EH (cell line): ENCODE results near the gene PAX2.
"Not testable (repeated sequence)": the region's sequence is repeated elsewhere in the genome, so short reads cannot be mapped to it uniquely, and the experiment has no call there.

Source experiments
- DNase-seq: peaks from one replicate; pipeline ENCODE4 v3.0.0-alpha.2; 2015; ENCODE audit warnings: low read depth

PAX2 gene

GRCh38 chr10:100744987-100745881 is at the start of gene PAX2:
PAX2 (plus strand) TSS chr10:100745582; CDS start chr10:100746261, 679 bp downstream.
- DNase-seq = no peak

- no peak for DNase-seq
Observed at GRCh38 chr10:100696477-100696901, 48.9 kb upstream of the PAX2 start.

GRCh38 chr10:100697070-100697469 is 48.3 kb upstream of the PAX2 start:
- DNase-seq = peak; percentile 79

- DNase-seq = no peak
Observed at GRCh38 chr10:100697631-100698030, 47.8 kb upstream of the PAX2 start.

GRCh38 chr10:100701704-100702103 is 43.7 kb upstream of the PAX2 start:
- not testable (repeated sequence) for DNase-seq

- no peak for DNase-seq
Observed at GRCh38 chr10:100705139-100705538, 40.2 kb upstream of the PAX2 start.

- no peak for DNase-seq
Observed at GRCh38 chr10:100707261-100707848, 38.0 kb upstream of the PAX2 start.

- DNase-seq = no peak
Observed at GRCh38 chr10:100709146-100710082, 36.0 kb upstream of the PAX2 start.

- DNase-seq = peak; percentile 25
Observed at GRCh38 chr10:100710151-100710871, 35.1 kb upstream of the PAX2 start.

GRCh38 chr10:100713049-100713858 is 32.1 kb upstream of the PAX2 start:
- DNase-seq = no peak

- DNase-seq = no peak
Observed at GRCh38 chr10:100713859-100714565, 31.4 kb upstream of the PAX2 start.

- no peak for DNase-seq
Observed at GRCh38 chr10:100714566-100714950, 30.8 kb upstream of the PAX2 start.

- DNase-seq = no peak
Observed at GRCh38 chr10:100715101-100715444, 30.3 kb upstream of the PAX2 start.

GRCh38 chr10:100715445-100716385 is 29.7 kb upstream of the PAX2 start:
- DNase-seq = no peak

- no peak for DNase-seq
Observed at GRCh38 chr10:100717166-100717565, 28.2 kb upstream of the PAX2 start.

- DNase-seq = no peak
Observed at GRCh38 chr10:100718197-100718742, 27.1 kb upstream of the PAX2 start.

- no peak for DNase-seq
Observed at GRCh38 chr10:100723180-100723579, 22.2 kb upstream of the PAX2 start.

GRCh38 chr10:100723770-100724530 is 21.4 kb upstream of the PAX2 start:
- DNase-seq = no peak
